GM19455 (cell line): ENCODE measurements around the gene CASTOR1.

Source experiments
- ATAC-seq: cut with Tn5 transposase; IDR thresholded peaks from one replicate; pipeline ENCODE4 v1.9.1; 2021; ENCODE audit not compliant: unreplicated experiment

The CASTOR1 gene

DNA sequence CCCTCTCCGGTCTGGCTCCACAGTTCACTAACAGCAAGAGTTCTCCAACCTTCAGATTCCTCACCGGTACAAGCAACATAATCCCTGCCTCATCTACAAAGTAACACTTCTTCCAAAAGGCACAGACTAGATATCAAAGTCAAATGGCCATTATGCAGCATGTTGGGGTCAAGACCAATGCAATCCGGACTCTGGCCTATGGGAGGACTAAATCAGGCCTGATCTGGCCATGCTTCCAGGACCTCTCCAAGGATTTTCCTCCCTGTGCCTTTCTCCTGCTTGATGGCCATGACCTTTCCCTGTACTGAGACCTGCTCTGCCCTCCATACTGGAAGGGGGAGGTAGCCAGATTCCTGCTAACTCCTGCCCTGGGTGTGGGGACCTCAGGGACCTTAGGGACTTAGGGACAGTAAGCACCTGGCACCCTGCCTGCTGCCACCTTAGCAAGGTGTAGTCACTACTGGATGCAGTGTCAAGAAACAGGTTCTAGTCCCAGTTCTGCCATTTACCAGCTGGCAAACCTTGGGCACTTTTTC lies 30.8 kb upstream of the CASTOR1 start:
- no peak for ATAC-seq

DNA sequence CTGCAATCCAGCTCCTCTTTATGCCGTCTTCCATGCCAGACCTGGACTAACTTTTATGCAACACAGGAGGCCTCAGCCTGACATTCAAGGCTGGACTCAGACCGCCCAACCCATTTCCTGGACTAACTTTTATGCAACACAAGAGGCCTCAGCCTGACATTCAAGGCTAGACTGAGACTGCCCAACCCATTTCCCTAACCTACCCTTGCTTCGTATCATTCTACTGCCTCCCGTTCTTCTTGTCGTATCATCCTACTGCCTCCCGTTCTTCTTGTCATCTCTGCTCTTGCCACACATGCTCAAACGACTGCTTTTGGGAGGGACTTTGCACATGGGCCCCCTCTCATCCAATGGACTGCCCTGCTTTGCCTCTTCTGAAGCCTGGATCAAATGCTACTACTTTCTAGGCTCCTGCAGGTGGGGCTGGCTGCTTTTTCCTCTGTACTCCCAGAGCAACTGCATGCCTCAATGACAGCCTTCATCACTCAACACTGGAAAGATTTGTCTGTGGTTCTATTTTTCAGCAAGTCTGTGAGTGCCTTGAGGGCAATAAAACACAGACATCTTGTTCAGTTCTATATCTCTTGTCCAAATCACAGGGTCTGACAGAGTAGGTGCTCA lies 29.6 kb upstream of the CASTOR1 start:
- ATAC-seq, result no peak

DNA sequence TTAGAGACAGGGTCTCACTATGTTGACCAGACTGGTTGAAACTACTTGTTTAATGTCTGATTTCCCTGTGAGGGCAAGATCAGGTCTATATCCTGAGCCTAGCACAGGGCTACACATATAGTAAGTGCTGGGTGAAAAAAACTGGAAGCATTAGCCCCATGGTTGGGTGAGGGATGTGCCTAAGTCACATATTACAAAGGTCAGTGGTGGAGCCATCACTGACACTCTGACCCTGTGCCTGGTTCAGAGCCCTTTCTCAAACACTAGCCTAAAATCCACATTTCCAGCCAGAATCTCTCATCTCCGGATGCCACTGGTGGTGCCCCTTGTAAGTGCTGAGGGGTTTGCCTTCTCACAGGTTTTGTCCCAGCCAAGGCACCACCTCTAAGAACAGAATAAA lies 28.5 kb upstream of the CASTOR1 start:
- ATAC-seq, result no peak

DNA sequence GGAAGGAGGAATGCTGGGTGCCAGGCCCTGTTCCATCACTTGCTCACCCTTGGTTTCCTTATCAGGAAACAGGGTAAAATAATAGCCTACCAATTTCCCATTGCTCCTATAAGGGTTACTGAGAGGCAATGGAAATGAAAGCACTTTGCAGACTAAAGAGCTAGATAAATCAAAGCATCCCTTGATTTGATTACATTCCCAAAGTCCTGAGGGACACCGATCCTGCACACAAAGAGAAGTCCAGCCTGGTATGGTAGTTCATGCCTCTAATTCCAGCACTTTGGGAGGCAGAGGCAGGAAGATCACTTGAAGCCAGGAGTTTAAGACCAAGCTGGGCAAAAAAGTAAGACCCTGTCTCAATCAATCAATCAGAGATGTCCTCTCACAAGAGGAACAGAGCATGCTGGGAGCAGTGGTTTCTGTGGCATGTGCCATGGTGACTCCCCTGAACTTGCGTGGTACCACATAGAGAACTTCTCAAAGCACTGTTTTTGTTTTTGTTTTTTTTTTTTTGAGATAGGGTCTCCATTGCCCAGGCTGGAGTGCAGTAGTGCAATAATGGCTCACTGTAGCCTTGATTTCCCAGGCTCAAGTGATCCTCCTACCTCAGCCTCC lies 26.8 kb upstream of the CASTOR1 start:
- no peak for ATAC-seq

DNA sequence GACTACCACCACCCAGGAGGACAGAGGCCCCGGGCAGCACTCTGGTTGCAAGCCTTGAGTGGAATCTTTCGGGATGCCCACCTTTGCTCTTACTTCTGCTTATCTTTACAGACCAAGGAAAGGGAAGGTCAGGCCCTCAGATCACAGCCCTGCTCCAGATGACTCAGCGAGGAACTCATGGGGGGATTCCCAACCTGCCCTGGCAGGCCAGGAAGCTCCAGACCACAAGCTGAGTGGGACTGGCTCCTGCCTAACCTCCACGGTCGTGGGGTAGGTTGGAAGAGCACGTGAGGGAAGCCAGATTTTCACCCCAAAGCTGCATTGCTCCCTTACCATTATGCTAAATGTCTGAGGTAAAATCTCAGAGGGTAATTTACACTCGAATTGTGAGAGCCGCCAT lies 25.6 kb upstream of the CASTOR1 start:
- ATAC-seq, result no peak

DNA sequence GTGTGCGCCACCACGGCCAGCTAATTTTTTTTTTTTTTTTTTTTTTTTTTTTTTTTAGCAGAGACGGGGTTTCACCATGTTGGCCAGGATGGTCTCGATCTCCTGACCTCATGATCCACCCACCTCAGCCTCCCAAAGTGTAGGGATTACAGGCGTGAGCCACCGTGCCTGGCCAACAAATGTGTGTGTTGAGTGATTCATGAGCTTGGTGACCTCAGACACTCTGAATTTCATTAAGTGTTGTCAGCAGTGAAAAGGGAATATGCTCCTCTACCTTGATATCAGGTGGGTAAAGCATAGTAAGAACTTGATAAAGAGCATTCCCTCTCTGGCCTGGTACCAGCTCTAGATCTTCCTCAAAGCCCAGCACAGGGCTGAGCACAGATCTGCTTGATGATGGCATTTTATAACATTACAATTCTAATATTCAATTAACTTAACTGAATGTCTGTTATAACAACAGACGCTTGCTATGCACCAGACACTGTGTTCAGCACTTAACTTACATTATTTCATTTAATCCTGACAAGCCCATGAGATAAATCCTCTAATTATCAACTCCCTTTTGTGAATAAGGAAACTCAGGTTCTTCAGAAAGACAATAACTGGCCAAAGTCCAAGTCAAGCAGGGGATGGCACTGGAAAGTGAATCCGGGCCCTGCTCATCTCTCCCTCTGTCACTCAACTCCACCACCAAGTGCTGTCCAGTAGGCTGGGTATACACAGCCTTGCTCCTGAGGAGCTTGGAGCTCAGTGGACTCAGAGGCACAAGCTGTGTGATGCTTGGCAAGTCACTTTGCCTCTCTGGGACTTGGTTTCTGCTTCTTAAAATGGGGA lies 24.4 kb upstream of the CASTOR1 start:
- no peak for ATAC-seq

DNA sequence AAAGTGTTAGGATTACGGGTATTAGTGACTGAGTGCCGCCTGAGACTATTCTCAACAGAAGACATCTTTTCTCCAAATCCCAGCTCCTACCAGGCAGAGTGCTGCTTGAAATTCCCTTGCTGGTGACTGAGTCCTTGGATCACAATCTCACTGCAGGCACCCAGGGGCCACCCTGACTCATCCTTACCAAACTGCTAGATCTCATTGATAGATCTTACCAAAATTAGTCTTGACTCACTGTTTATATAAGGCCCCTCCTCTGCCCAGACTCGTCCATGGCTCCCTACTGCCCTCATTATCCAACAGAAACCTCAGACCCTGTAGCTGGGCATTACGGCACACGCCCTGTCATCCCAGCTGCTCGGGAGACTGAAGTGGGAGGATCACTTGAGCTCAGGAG lies 22.7 kb upstream of the CASTOR1 start:
- no peak for ATAC-seq

DNA sequence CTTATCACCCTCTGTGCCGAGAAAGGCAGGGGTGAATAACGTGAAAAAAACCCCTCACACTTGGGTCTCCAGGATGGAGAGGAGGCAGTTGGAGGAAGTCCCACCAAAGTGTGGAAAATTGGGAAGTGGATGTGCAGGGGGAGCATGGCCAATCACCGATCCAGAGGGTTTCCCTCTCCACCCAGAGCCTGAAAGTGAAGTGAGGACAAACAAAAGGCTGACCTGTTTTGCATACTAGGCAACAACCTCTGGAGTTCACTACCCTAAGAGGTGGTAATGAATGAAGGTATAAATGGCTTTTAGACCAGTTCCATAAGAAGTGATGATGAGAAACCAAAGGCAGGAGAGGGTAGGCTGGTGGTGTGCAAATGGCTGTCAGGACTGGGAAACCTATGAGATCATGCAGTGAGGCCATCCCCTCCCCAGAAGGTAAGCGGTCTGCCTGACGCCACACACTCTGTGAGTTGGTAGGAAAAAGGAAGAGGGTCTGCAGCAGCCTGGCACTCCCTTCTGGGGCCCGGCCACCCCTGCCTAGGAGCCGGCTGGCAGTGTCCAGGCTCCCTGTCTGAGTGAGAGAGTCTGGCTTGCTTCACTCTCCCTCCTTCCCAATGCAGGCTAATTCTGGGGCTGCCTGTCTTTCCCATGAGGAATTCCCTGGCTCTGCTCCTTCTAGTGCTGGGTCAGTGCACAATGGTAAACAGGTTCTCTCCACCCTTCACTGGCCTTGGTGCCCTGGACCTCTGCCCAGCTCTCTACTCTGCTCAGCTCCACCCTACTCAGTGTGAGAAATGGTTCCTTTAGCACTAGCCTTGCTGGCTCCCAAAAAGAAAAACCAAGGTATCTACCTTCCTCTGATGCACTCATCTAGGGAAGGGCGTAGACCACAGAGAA lies 21.8 kb upstream of the CASTOR1 start:
- no peak for ATAC-seq

DNA sequence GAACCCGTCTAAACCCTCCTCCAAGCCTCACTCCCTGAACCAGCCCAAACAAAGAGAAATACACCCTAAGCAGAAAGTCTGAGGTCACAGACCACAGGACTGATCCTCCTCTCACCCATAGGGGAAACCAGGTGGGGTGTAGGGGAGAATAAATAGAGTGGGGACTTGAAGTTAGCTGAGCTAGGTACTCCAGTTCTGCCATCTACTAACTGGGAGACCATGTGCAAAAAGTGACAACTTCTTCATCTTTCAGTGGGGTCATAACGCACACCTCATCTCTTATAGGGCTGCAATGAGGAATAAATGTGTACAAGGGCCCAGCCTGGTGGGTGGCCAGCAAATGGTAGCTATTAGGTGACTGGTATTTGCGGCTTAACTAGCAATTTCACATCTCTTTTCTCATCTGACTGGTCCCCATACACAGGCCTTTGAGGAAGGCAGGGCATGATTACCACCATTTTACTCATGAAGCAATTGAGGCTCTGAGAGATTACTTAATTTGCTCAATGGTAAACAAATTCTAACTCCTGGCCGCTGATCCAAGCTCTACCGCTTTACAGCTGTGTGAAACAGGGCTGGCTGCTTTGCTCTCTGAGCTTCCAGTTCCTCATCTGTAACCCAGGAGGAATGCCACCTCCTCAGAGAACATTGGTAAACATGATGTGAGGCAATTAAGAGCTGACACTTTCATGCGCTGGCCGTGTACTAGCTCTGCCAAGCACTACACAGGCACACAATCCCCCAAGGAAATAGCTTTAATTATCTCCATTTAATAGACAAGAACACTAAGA lies 20.8 kb upstream of the CASTOR1 start:
- ATAC-seq, result peak; percentile 44

DNA sequence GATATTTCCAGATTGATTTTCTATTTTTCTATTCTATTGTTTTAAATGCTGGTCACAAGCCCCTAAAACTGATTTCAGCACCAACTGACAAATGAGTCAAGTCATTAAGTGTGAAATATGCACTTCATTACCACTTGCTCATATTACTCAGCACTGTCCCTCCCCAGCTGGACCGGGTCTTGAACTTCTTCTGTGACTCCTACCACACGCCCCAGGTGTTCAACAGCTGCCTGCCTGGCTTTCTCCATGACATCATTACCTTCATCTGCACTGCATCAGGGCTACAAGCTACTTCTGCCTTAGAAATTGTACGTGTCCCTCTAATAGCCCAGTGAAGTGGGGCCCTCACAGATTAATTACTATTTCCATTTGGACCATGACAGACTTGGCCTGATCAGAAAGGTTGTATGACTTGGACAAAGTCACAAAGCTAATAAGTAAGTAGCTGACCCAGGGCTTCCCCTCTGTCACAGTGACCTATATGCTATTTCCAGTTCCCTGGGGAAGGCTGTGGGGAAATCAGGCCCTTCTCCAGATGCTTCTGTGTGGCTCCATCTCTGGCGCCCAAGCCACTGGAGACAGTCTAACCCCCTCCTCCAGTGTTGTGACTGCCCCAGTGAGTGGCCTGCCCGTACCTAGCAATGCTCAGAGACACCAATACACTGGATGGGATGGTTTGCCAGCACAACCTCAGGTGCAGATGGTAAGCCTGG lies 19.4 kb upstream of the CASTOR1 start:
- no peak for ATAC-seq

DNA sequence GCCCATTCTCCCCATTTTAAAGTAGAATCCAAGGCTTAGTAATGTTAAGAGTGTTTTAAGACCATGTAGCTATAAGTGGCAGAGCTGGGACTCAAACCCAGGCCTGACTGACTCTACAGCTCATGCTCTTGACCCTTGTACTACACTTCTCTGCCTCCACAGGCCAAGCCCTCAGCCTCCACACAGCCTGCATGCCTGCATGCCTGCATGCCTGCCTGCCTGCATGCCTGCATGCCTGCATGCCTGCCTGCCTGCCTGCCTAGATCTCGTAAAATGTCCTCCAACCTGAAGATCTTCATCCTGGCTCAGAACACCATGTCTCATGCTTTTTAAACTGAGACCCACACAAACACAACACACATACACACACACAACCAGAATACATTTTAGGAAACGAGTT lies 18.8 kb upstream of the CASTOR1 start:
- ATAC-seq, result no peak

DNA sequence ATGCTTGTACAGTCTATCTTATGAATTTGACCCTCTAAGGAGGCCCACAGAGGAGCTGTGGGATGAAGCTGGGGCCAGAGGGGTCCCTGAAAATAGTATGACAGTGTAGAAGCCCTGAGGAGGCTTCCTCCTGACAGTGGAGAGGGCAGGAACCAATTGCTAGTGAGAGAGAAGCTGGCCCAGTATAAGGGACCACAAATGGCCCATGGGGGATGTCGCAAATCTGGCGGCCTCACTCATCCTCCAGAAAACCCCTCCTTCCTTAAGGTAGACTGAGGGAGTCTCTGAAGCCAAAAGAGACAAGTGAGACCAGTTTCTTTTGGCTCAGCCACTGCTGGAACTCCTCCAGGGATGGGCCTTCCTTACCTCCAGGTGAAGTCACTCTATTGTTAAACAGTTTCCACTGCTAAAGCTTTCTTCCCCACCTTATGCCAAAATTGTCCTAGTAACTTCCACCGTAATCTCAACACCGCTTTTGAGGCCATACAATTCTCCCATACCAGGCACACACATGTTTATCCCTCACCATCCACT lies 17.8 kb upstream of the CASTOR1 start:
- ATAC-seq, result no peak

DNA sequence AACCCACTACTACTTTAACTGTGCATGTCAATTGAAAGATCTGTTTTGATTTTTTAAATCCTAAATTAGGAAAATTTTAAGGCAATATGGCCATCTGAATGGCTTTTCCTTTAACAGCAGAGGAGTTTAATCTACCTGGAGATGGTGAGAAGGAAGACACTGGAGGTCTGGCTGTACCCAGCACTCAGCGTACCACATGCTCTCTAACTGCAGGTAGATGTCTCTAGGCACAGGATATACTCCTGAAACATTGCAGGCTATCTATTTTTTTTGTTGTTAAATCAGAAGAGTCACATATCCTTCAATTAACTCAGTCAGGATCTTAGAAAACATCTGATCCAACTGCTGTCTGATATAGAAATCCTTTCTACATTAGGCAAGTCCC lies 17.3 kb upstream of the CASTOR1 start:
- no peak for ATAC-seq

DNA sequence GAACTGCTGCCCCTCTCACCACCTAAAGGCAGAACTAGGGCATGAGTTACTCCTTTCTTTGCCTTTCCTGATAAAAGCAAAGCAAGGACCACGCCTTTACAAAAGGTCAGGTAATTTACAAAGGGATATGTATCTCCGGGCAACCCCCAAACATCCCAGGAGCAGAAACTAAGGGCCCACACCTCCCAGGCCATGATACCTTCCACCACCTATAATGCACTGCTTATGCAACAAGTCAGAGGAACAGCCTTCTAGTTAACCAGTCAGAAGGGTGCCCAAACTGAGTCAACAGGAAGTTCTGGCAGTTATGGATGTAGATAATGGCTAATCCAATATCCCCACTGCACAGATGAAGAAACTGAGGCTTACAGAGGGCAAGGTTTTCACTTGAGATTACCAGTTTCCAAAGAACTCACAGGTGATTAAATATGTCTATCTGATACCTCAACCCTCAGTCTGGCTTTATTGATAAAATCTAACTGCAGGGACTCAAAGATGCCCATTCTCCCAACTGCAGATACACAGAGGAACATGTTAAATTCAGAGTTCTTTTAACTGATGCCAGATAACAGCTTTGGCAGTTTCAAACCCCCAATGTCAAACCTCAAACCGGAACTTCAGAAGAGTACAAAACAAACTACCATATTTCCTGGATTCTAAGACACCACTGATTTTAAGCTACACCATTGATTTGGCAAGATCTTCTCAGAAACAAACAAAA lies 16.8 kb upstream of the CASTOR1 start:
- no peak for ATAC-seq

DNA sequence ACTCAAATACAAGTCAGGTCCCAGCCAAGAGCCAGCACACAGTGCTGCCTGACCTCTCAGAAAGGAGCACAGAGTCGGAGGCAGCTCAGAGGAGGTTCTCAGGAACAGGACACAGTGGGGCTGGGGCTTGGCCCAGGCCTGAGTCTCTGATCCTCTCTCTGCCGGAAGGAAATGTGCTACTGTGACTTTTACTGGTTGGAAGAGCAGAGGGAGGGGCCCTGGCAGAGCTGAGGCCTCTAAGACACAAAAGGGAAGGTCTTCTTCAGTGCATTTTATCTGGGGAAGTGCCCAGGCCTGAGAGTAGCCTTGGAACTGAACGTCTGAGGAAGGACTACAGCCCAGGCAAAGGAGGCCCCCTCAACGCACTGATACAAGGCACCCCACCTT lies 16.2 kb upstream of the CASTOR1 start:
- peak; percentile 51 for ATAC-seq

DNA sequence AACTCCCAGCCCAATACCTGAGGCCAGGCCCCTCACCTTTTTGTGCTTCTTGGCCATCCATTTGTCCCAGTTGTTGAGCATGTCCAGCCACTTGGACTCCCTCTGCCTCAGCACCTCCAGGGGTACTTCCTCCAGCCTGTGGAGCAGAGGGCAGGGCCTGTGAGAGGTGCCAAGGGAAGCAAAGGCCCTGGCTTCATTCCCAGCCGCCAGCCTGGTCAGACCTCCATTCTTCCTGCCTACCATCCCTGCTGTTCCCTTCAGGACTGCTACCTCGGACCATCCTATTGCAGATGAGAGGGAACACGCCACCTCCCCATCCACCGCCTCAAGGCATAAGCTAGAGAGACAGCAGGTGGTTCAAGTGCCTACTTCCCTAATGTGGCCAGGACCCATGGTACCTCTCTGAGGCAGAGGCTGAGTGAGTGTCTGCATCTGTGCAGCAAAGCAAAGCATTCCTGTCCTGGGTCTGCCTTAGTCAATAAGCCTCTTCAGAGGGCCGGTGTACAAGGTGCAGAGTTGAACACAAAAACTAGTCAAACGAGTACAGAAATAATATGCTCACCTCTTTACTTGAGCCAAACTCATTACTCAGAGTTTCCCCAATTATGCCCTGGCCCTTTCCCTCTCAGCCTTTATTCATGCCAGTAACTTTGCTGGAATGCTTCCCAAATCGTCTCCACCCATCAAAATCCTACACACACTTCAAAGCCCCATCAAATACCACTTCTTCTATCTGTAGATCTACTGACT lies 15.4 kb upstream of the CASTOR1 start:
- no peak for ATAC-seq

DNA sequence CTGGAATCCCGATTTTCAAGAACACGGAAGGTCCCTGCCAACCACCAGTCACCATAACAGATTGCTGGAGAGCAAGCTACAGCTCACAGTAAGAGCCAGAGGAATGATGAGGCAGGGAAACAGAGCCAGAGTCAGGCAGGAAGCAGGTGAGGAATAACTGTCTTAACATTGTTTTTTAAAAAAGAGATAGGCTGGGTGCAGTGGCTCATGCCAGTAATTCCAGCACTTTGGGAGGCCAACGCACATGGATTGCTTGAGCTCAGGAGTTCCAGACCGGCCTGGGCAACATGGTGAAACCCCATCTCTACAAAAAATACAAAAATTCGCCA lies 13.5 kb upstream of the CASTOR1 start:
- no peak for ATAC-seq
